Measurements from ENCODE around the gene VEGFA. TPM values are rescaled to one million over a fixed set of nuclear protein-coding genes. Genes with fewer than 3 reads are reported as not detected.
A peak's percentile ranks its signal among the peaks of the same experiment; 100 is the strongest.

The VEGFA gene
- total RNA-seq, 1 donor from 2014 or later = 261 TPM

- intact Hi-C loops (cut with micrococcal nuclease) = no loop called here
- DNase-seq (no peak), ATAC-seq (no peak)
Measured at GRCh38 chr6:43795421-43795820, 25.4 kb downstream of the VEGFA start.

- no peak for DNase-seq
- intact Hi-C loops (cut with micrococcal nuclease) = no loop called here
- ATAC-seq = no peak
Measured at GRCh38 chr6:43796168-43796567, 26.2 kb downstream of the VEGFA start.

- intact Hi-C loops (cut with micrococcal nuclease) = no loop called here
- ATAC-seq = no peak
- no peak for DNase-seq
Measured at GRCh38 chr6:43796903-43797890, 27.2 kb downstream of the VEGFA start.

- intact Hi-C loops (cut with micrococcal nuclease) = no loop called here
Measured at GRCh38 chr6:43797919-43798318, 27.9 kb downstream of the VEGFA start.

GRCh38 chr6:43798688-43799444, 28.9 kb downstream of the VEGFA start:
- ATAC-seq (peak; percentile 87), DNase-seq (peak; percentile 76)
- intact Hi-C loops (cut with micrococcal nuclease) = no loop called here

More at GRCh38 chr6:43797919-43798318, 27.9 kb downstream of the VEGFA start:
- no peak for DNase-seq
- no peak for ATAC-seq

- ATAC-seq = no peak
- no peak for DNase-seq
- intact Hi-C loops (cut with micrococcal nuclease) = no loop called here
Measured at GRCh38 chr6:43799551-43800297, 29.7 kb downstream of the VEGFA start.

- no peak for DNase-seq
- no peak for ATAC-seq
- intact Hi-C loops (cut with micrococcal nuclease) = no loop called here
Measured at GRCh38 chr6:43800298-43800623, 30.2 kb downstream of the VEGFA start.

GRCh38 chr6:43800746-43801494, 30.9 kb downstream of the VEGFA start:
- ATAC-seq (peak; percentile 65), DNase-seq (no peak)
- intact Hi-C loops (cut with micrococcal nuclease) = no loop called here

- no peak for ATAC-seq
- intact Hi-C loops (cut with micrococcal nuclease) = no loop called here
Measured at GRCh38 chr6:43801495-43802181, 31.6 kb downstream of the VEGFA start.

GRCh38 chr6:43803055-43803782, 33.2 kb downstream of the VEGFA start:
- no peak for ATAC-seq
- peak; percentile 69 for DNase-seq
- intact Hi-C loops (cut with micrococcal nuclease) = no loop called here

More at GRCh38 chr6:43801495-43802181, 31.6 kb downstream of the VEGFA start:
- DNase-seq = no peak

GRCh38 chr6:43803783-43804549, 34.0 kb downstream of the VEGFA start:
- ATAC-seq = no peak
- intact Hi-C loops (cut with micrococcal nuclease) = no loop called here
- no peak for DNase-seq

GRCh38 chr6:43804550-43805223, 34.7 kb downstream of the VEGFA start:
- ATAC-seq = no peak
- DNase-seq = no peak
- intact Hi-C loops (cut with micrococcal nuclease) = no loop called here

- ATAC-seq (no peak), DNase-seq (no peak)
- intact Hi-C loops (cut with micrococcal nuclease) = no loop called here
Measured at GRCh38 chr6:43805699-43806042, 35.7 kb downstream of the VEGFA start.

- ATAC-seq (no peak), DNase-seq (no peak)
- intact Hi-C loops (cut with micrococcal nuclease) = no loop called here
Measured at GRCh38 chr6:43806043-43806757, 36.2 kb downstream of the VEGFA start.

- DNase-seq (no peak), ATAC-seq (no peak)
- intact Hi-C loops (cut with micrococcal nuclease) = no loop called here
Measured at GRCh38 chr6:43806758-43807227, 36.8 kb downstream of the VEGFA start.
